HG02885 (cell line): ENCODE results near the gene COL27A1.

Experiments used
- ATAC-seq: cut with Tn5 transposase; IDR thresholded peaks from one replicate; pipeline ENCODE4 v1.9.1; 2021; ENCODE audit warnings: mild to moderate bottlenecking; ENCODE audit not compliant: unreplicated experiment, poor library complexity

COL27A1 gene

GRCh38 chr9:114216976-114217375 lies 61.6 kb downstream of the COL27A1 start:
- no peak for ATAC-seq

DNA sequence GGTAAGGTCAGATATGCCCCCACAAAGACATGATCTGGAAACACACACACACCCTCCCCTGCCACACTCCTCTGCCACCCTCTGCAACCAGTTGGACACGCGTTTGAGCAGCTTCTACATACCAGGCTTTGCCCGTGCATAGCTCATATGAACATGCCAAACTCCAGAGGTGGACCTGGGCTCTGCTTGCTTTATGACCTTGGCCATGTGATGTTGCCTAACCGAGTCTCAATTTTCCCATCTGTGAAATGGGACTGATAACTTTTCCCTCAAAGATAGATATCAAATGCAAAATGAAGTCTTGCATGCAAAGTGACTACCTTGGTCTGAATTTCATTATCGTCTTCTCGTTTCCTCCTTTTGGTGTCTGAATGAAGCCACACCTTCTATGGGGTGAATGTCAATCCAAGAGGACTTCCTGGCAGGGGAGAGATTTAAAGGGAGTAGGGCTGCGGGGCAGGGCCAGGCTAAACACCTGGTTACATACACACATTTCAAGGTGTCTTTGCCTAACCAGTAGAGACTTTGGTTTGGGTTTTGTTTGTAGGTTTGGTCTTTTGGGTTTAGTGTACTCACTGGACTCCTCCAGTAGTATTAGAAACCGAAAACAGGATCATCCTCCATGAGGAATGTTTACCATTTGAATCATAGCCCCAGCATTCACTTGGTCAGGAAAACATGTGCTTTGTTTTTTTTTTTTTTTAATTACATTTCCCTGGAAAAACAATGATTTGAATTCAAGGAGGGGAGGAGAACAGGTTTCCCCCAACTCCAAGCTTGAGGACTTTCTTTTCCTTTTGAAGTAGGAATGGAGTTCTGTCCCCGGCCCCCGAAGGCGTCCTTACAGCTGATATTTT lies 63.2 kb downstream of the COL27A1 start:
- no peak for ATAC-seq

- ATAC-seq, result no peak
Observed at GRCh38 chr9:114220061-114220541, 64.8 kb downstream of the COL27A1 start.

GRCh38 chr9:114221706-114222465 lies 66.5 kb downstream of the COL27A1 start:
- no peak for ATAC-seq

DNA sequence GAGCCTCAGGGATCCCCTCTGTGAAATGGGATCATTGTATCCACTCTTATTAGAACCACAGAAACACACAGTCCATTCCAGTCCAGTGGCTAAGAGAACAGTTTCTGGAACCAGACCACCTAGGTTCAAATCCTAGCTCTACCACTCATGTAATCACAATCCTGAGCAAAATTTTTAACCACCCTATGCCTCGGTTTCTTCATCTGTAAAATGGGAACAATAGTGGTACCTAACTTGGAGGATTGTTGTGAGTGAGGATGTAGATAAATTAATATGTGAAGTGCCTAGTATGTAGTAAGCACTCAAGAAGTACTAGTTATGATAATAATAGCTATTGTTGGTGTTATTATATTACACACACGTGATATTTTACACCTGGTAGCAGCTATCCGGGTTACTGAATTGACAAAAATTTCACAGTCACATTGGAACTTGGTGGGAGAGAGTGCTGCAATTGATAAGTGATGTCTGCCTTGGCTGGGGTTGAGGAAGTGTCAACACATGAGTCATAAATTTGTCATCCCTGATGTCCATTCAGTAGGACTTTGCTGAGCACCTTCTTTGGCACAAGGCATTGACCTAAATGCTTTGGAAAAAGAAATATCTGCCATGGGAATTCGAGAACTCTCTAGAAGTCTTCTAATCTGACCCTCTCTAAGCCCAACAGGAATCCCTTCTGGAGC lies 68.4 kb downstream of the COL27A1 start:
- no peak for ATAC-seq

DNA sequence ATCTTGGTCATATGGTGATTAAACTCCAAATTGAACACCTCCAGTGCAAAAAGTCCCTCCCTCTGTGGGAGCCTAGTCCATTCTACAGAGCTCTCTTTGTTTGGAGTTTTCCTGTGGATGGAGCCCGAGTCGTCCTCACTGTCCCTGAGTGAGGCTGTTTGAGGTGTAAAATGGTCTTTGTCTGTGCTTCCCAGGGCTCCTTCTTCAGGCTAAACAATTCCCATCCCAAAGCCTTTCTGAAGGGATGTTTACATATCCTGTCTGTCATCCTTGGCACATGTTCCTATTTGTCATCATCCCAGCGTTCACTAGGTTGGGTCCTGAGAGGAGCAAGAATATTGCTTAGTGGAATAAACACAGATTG lies 68.9 kb downstream of the COL27A1 start:
- ATAC-seq, result no peak

- no peak for ATAC-seq
Observed at GRCh38 chr9:114225561-114226212, 70.3 kb downstream of the COL27A1 start.

- no peak for ATAC-seq
Observed at GRCh38 chr9:114226246-114227055, 71.1 kb downstream of the COL27A1 start.

- ATAC-seq, result no peak
Observed at GRCh38 chr9:114227288-114228015, 72.1 kb downstream of the COL27A1 start.

- no peak for ATAC-seq
Observed at GRCh38 chr9:114228016-114228808, 72.9 kb downstream of the COL27A1 start.

DNA sequence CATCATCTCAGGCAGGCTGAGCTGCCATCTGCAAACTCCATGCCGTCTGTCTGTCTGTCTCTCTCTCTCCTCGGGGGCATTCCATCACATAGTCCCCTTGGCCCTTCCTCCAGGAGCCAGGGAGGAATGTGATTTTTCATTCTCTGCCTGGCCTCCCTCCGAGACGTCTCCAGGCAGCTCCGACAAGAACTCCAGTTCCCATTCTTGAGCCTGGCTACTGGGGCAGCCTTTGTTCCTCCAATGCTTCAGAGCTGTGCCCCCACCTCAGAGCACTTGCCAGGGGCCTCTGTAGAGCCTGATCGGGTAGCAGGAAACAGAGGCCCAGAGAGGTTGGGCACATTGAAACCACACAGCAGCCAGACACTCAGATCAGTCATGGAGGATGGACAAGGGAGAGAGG lies 74.0 kb downstream of the COL27A1 start:
- no peak for ATAC-seq

DNA sequence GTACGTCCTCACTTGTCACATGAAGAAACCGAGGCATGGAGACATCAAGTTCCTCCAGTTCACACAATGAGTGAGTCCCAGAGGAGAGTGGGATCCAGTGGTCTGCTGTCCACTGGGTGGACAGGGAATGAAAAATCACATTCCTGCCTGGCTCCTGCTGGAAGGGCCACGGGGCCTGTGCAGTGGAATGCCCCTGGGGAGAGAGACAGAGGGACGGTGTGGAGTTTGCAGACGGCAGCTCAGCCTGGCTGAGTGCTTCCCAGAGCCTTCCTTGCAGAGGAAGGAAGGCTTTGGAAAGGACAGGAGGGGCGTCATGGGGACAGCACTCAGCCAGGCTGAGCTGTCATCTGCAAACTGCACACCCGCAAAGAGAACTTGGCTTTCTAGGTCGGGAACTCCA lies 74.7 kb downstream of the COL27A1 start:
- no peak for ATAC-seq

DNA sequence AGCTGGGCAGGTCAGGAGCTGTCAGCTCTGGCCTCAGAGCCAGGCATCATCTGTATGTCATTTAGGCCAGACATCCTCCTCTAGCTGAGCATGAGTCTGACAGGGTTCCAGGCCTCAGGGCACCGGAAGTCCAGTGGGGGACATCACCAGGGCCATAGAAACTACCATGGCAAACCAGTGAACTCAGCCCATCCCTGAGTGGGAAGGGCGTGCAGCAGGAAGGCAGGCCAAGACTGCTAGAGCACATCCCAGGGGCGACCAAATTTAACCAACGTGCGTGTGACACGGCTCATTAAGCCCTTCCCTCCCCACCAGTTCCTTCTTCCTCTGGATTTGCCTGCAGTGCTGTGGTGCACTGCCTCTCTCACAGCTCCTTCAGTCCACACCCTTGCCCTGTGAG lies 75.9 kb downstream of the COL27A1 start:
- ATAC-seq, result no peak

DNA sequence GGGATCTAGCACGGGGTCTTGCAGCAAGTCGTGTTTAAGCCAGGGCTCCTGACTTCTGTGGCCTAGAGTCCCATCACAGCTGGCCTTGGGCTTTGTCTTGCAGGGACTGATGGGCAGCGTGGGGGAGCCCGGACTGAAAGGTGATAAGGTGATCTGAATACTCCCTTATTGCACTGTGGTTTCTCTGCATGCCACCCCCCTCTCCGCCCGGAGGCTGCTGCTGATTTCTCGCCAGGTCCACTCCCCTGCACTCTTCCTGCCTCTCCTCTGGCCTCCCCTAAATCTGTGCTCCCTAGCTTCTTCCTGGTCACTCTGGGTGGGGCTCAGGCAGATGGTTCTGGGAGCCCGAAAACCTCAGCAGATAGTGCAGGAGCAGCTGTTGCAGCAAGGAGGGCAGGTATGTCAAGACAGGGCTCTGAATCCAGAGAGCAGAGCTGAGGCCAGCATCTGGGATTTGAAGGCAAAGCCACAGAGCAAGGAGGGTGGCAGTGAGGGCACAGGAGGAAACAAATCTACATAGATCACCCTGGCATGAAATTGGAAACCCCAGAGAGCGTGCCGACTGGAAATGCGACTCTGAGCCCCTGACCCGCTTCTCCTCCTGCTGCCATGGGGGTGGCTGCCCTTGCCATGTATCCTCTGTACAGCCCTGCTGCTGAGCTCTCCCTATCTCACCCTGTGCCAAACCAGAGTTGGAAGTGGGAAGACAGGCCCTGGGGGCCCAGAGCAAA lies 76.5 kb downstream of the COL27A1 start:
- ATAC-seq, result no peak

DNA sequence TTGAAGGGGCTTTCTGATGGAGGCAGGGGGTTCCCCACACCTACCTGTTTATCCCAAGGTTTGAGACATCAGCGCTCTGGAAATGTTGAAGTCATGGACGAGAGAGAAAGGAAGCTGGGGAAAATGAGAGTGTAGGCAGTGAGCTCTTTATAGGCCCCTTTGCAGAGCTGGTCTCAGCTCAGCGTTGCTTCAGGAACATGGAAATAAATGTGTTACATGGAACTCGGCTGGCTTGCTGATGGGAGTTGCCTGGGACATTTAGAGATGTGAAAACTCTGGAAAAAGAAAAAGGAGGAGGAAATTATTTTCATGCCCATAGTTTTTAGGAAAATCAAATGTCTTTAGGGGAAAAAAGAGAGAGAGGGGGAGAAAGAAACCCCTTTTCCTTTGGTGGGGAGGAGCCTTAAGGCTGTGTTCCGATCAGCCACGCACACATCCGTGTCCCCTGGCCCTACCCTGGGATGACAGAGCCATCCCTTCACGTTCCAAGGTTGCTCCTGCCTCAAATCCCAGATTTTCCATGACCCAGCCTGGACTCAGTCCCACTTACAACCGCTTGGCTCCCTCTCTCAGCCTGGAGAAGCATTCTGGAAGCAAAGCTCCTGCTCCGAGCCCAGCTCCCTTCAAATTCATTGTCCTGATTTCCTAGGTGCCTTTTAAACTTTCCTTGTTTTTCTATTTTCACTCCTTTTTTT lies 78.3 kb downstream of the COL27A1 start:
- ATAC-seq, result no peak

GRCh38 chr9:114235033-114235661 lies 79.8 kb downstream of the COL27A1 start:
- no peak for ATAC-seq
